Upper lobe of left lung (tissue), 6 donors: Measurements from ENCODE around the gene MEGF8. TPM values are rescaled to one million over a fixed set of nuclear protein-coding genes. Genes with fewer than 3 reads are reported as not detected.

Source experiments
- ATAC-seq, 2 donors: fragments of 200-7000 bp; cut with Tn5 transposase; one replicate each; pipeline ENCODE4 v1.9.1; 2022; ENCODE audit warnings: mild to moderate bottlenecking in 2 of 2, moderate library complexity in 2 of 2; ENCODE audit not compliant: low FRiP score in 2 of 2
- DNase-seq, 2 donors: peaks; one replicate each; pipeline ENCODE4 v3.0.0-alpha.2; 2019 to 2020
- H3K27ac ChIP-seq, 4 donors: fragments of 200-600 bp; sonication (generic); one replicate each; pipeline ENCODE4 v1.5.1; 2016 to 2019
- H3K27me3 ChIP-seq, 4 donors: fragments of 200-600 bp; sonication (generic); one replicate each; pipeline ENCODE4 v1.5.1; 2017 to 2019
- H3K36me3 ChIP-seq, 4 donors: fragments of 200-600 bp; sonication (generic); one replicate each; pipeline ENCODE4 v1.5.1; 2016 to 2019
- H3K4me1 ChIP-seq, 4 donors: fragments of 200-600 bp; sonication (generic); one replicate each; pipeline ENCODE4 v1.5.1; 2018 to 2019
- H3K4me3 ChIP-seq, 4 donors: fragments of 200-600 bp; sonication (generic); one replicate each; pipeline ENCODE4 v1.5.1; 2017 to 2019; ENCODE audit warnings: mild to moderate bottlenecking in 2 of 4, moderate library complexity in 1 of 4
- H3K9me3 ChIP-seq, 4 donors: fragments of 200-600 bp; sonication (generic); one replicate each; pipeline ENCODE4 v1.5.1; 2018 to 2019
- CTCF ChIP-seq, 6 experiments: fragments of 450-650 bp in 4 of 6; fragments of 200-600 bp in 2 of 6; sonication (generic) in 2 of 6; IDR thresholded peaks; one replicate each; pipeline ENCODE4 v1.5.1; 2016 to 2019; ENCODE audit warnings: antibody characterized with exemption in 6 of 6
- EP300 ChIP-seq, 4 donors: sonication (generic); formaldehyde crosslinking; IDR thresholded peaks; one replicate each; pipeline ENCODE4 v1.5.1; 2017; ENCODE audit warnings: antibody characterized with exemption in 4 of 4, control low read depth in 2 of 4
- POLR2A ChIP-seq, 4 donors: fragments of 450-650 bp; IDR thresholded peaks; one replicate each; pipeline ENCODE4 v1.5.1; 2016 to 2017; ENCODE audit warnings: antibody characterized with exemption in 4 of 4, mild to moderate bottlenecking in 2 of 4
- POLR2AphosphoS5 ChIP-seq, 2 donors: sonication (generic); formaldehyde crosslinking; IDR thresholded peaks; one replicate each; pipeline ENCODE4 v1.5.1; 2017; ENCODE audit warnings: antibody characterized with exemption in 2 of 2
- WGBS, 2 donors: methylation state at CpG; one replicate each; pipeline ENCODE4 v1.1.5; 2017 to 2018; 5-methylcytosine and 5-hydroxymethylcytosine counted together
- total RNA-seq, 6 donors: library from RNA; depleted of rRNA in 4 of 6; stranded (reverse); fragments of >200 nt in 4 of 6; gene quantifications; one replicate each; pipeline versions ENCODE4 v1.1.0 to v1.2.1, GENCODE V29; 2016 to 2021
- donor health status: DM: no; HTN: no; CAD: no; lungs with moderate emphysema.
- donor health status: DM: no; HTN: yes; CAD: no; lungs with severe emphysema.

Gene MEGF8
- total RNA-seq, 6 donors from 2014 or later: 13.7 to 30.7 (median 17.8) TPM

- Histone ChIP-seq H3K4me3 (no peak overlapping the region), H3K9me3 (no peaks in the 10 kb centered on the region), H3K27me3 (no peaks in the 10 kb centered on the region), H3K27ac (no peak overlapping the region), H3K4me1 (peaks cover 0 to 4% (median 0%) of the 10 kb centered on the region in 4 donors), H3K36me3 (peaks cover 0 to 24% (median 4%) of the 10 kb centered on the region in 4 donors)
- no peak for TF ChIP-seq POLR2A (IDR thresholded peaks at IDR 0.05)
- no peak for TF ChIP-seq EP300 (IDR thresholded peaks at IDR 0.05)
- TF ChIP-seq CTCF (IDR thresholded peaks at IDR 0.05): no peak
- TF ChIP-seq POLR2AphosphoS5 (IDR thresholded peaks at IDR 0.05): no peak
- ATAC-seq: peak in 1 of 2 donors; percentile 4
- DNase-seq: peak in 1 of 2 donors; percentile 74
- 96 to 98% methylated on average over 24 to 27 of the region's 27 CpGs for WGBS, 2 donors
Measured at GRCh38 chr19:42369433-42370067, 44.1 kb downstream of the MEGF8 start.

- Histone ChIP-seq H3K27me3 (no peaks in the 10 kb centered on the region), H3K4me3 (no peak overlapping the region), H3K4me1 (no peaks in the 10 kb centered on the region), H3K9me3 (no peaks in the 10 kb centered on the region), H3K27ac (no peak overlapping the region), H3K36me3 (peaks cover 0 to 24% (median 7%) of the 10 kb centered on the region in 4 donors)
- ATAC-seq (no peak), DNase-seq (no peak)
- TF ChIP-seq EP300 (IDR thresholded peaks at IDR 0.05) (no peak), CTCF (IDR thresholded peaks at IDR 0.05) (no peak), POLR2A (IDR thresholded peaks at IDR 0.05) (no peak), POLR2AphosphoS5 (IDR thresholded peaks at IDR 0.05) (no peak)
- 79 to 85% methylated on average over 8 to 9 of the region's 9 CpGs for WGBS, 2 donors
Measured at GRCh38 chr19:42370068-42370520, 44.7 kb downstream of the MEGF8 start.

- no peak overlapping the region for H3K4me3 ChIP-seq
- H3K27me3 ChIP-seq: no peaks in the 10 kb centered on the region
- no peaks in the 10 kb centered on the region for H3K9me3 ChIP-seq
- TF ChIP-seq CTCF (IDR thresholded peaks at IDR 0.05) (no peak), POLR2A (IDR thresholded peaks at IDR 0.05) (no peak)
- WGBS, 2 donors: 79 to 82% methylated on average over 7 to 9 of the region's 12 CpGs
- no peak for ATAC-seq
- H3K4me1 ChIP-seq: no peaks in the 10 kb centered on the region
- DNase-seq: no peak
- peaks cover 0 to 31% (median 10%) of the 10 kb centered on the region in 4 donors for H3K36me3 ChIP-seq
- H3K27ac ChIP-seq: no peak overlapping the region
Measured at GRCh38 chr19:42370626-42371175, 45.3 kb downstream of the MEGF8 start.

- no peak overlapping the region for H3K4me3 ChIP-seq
- peaks cover 0 to 38% (median 14%) of the 10 kb centered on the region in 4 donors for H3K36me3 ChIP-seq
- no peaks in the 10 kb centered on the region for H3K4me1 ChIP-seq
- peak; percentile 6 to 20 for ATAC-seq
- no peak overlapping the region for H3K27ac ChIP-seq
- 93 to 95% methylated on average over 8 to 10 of the region's 11 CpGs for WGBS, 2 donors
- no peaks in the 10 kb centered on the region for H3K27me3 ChIP-seq
- TF ChIP-seq CTCF (IDR thresholded peaks at IDR 0.05) (no peak), POLR2AphosphoS5 (IDR thresholded peaks at IDR 0.05) (no peak)
- DNase-seq: no peak
- no peaks in the 10 kb centered on the region for H3K9me3 ChIP-seq
Measured at GRCh38 chr19:42374826-42375376, 49.5 kb downstream of the MEGF8 start.
